K562 (cell line): ENCODE measurements around the gene ABLIM2. TPM values are rescaled to one million over a fixed set of nuclear protein-coding genes. Genes with fewer than 3 reads are reported as not detected.

Experiments used
- ATAC-seq: fragments of 200-7000 bp; cut with Tn5 transposase; 3 replicates; pipeline ENCODE4 v1.9.1; 2020; ENCODE audit warnings: moderate library complexity
- BruUV-seq: library from RNA; stranded (reverse); fragments of 400-500 nt; replicated peaks from 2 replicates; lab custom pipeline; 2021; lab: Mats Ljungman, UMichigan
- CTCF ChIA-PET: fragments of 300-600 bp; formaldehyde crosslinking; extraction: SDS; loops from one replicate; lab custom pipeline; 2021; ENCODE audit warnings: low intra/inter-chr PET ratio; lab: Yijun Ruan, JAX
- POLR2A ChIA-PET: fragments of 300-600, 350-650 bp; sonication (Branson Sonifier 250); formaldehyde crosslinking; extraction: SDS; loops from one replicate; lab custom pipeline; 2021; ENCODE audit warnings: antibody characterized with exemption, inconsistent platforms; lab: Yijun Ruan, JAX
- DNase-seq, 4 experiments: peaks; one replicate each; pipeline versions ENCODE4 v3.0.0 to v3.0.0-alpha.2; 2011 to 2018; ENCODE audit warnings: low spot score in 3 of 4, mixed read lengths in 3 of 4; ENCODE audit errors: extremely low read depth in 1 of 4
- FAIRE-seq: peaks from 2 replicates; lab custom pipeline; 2011; peaks lifted over from hg19 to GRCh38; lab: Jason Lieb, UNC
- H2AFZ ChIP-seq: 2 replicates; pipeline ENCODE4 v1.6.0; 2011; ENCODE audit warnings: low read depth, low read length, control low read depth, inconsistent platforms
- H3K27ac ChIP-seq: fragments of 200-600 bp; 3 replicates; pipeline ENCODE4 v1.8.0; 2011; ENCODE audit warnings: low read depth, mild to moderate bottlenecking, control low read depth, inconsistent platforms, low read length, moderate library complexity, mixed read lengths; ENCODE audit errors: extremely low read depth
- H3K27me3 ChIP-seq, 2 experiments: fragments of 300-600 bp in 1 of 2; 2 replicates in 1 of 2; 3 replicates in 1 of 2; pipeline versions ENCODE4 v1.6.0 to v1.8.0; 2011; ENCODE audit warnings: inconsistent platforms in 2 of 2, low read length in 2 of 2, mild to moderate bottlenecking in 1 of 2, mixed read lengths in 1 of 2, moderate library complexity in 1 of 2; ENCODE audit not compliant: control insufficient read depth in 2 of 2, insufficient read depth in 2 of 2
- H3K36me3 ChIP-seq: fragments of 300-600 bp; 3 replicates; pipeline ENCODE4 v1.8.0; 2011; ENCODE audit warnings: mild to moderate bottlenecking, low read length, inconsistent platforms; ENCODE audit not compliant: control insufficient read depth, insufficient read depth
- H3K4me1 ChIP-seq, 2 experiments: fragments of 200-600 bp in 1 of 2; replicated peaks in 1 of 2; 2 replicates in 1 of 2; 3 replicates in 1 of 2; pipeline versions ENCODE4 v1.5.1 to v1.8.0; 2011; ENCODE audit warnings: inconsistent platforms in 2 of 2, low read length in 2 of 2, mild to moderate bottlenecking in 1 of 2, mixed read lengths in 1 of 2, moderate library complexity in 1 of 2; ENCODE audit not compliant: control insufficient read depth in 2 of 2, insufficient read depth in 2 of 2
- H3K4me2 ChIP-seq: 2 replicates; pipeline ENCODE4 v1.6.1; 2011; ENCODE audit warnings: low read length, control low read depth, inconsistent platforms, mixed read lengths; ENCODE audit not compliant: insufficient read depth
- H3K4me3 ChIP-seq: fragments of 200-600 bp; sonication (generic), shearing (Covaris generic); 2 replicates; pipeline ENCODE4 v1.5.1; 2016; ENCODE audit warnings: control low read depth, inconsistent platforms
- H3K79me2 ChIP-seq: fragments of 200-600 bp; 3 replicates; pipeline ENCODE4 v1.8.0; 2011; ENCODE audit warnings: low read length, inconsistent platforms; ENCODE audit not compliant: control insufficient read depth, insufficient read depth
- H3K9ac ChIP-seq, 2 experiments: 2 replicates each; pipeline versions ENCODE4 v1.6.0 to v1.6.1; 2011; ENCODE audit warnings: low read depth in 2 of 2, low read length in 2 of 2, control low read depth in 1 of 2, inconsistent platforms in 1 of 2, mild to moderate bottlenecking in 1 of 2, mixed read lengths in 1 of 2; ENCODE audit not compliant: insufficient read depth in 1 of 2
- H3K9me1 ChIP-seq: one replicate; pipeline ENCODE4 v1.6.0; 2011; ENCODE audit warnings: inconsistent platforms, mild to moderate bottlenecking, low read length, moderate library complexity; ENCODE audit not compliant: control insufficient read depth, insufficient read depth
- H3K9me3 ChIP-seq: replicated peaks from 2 replicates; pipeline ENCODE4 v1.5.1; 2011; ENCODE audit warnings: low read depth, low read length, inconsistent platforms; ENCODE audit not compliant: control insufficient read depth, insufficient read depth
- H4K20me1 ChIP-seq: replicated peaks from 2 replicates; pipeline ENCODE4 v1.6.1; 2011; ENCODE audit warnings: low read length, inconsistent platforms, mixed read lengths; ENCODE audit not compliant: control insufficient read depth, insufficient read depth
- CBX8 ChIP-seq: fragments of 200-600 bp; sonication (generic); IDR thresholded peaks from 2 replicates; pipeline ENCODE4 v1.6.1; 2012; ENCODE audit warnings: borderline replicate concordance, mixed run types, low read depth, mild to moderate bottlenecking, moderate library complexity, mixed read lengths, low read length, control low read depth, inconsistent platforms; ENCODE audit not compliant: poor library complexity, severe bottlenecking; ENCODE audit errors: extremely low read depth
- HSF4 ChIP-seq: fragments of 250-450 bp; sonication (Bioruptor Pico); IDR thresholded peaks from 2 replicates; pipeline ENCODE4 v2.1.2; 2022; ENCODE audit warnings: mild to moderate bottlenecking, moderate library complexity, borderline replicate concordance
- KLF13 ChIP-seq: fragments of 450-650 bp; IDR thresholded peaks from 2 replicates; pipeline ENCODE4 v1.6.1; 2016; ENCODE audit warnings: missing genetic modification characterization, low read depth, mild to moderate bottlenecking, missing compliant biosample characterization, moderate library complexity, borderline replicate concordance
- MIER1 ChIP-seq: fragments of 450-650 bp; IDR thresholded peaks from 2 replicates; pipeline ENCODE4 v1.6.1; 2016; ENCODE audit warnings: antibody characterized with exemption, mild to moderate bottlenecking, low read depth
- NR4A1 ChIP-seq, 2 experiments: fragments of 250-450 bp in 1 of 2; fragments of 450-650 bp in 1 of 2; sonication (Bioruptor Pico) in 1 of 2; IDR thresholded peaks; 2 replicates each; pipeline versions ENCODE4 v1.4.0 to v1.6.1; 2016 to 2020; ENCODE audit warnings: mild to moderate bottlenecking in 2 of 2, missing compliant biosample characterization in 1 of 2, missing genetic modification characterization in 1 of 2, moderate library complexity in 1 of 2
- PHTF2 ChIP-seq: fragments of 250-450 bp; sonication (Bioruptor Pico); IDR thresholded peaks from 2 replicates; pipeline ENCODE4 v1.5.0; 2021; ENCODE audit warnings: mild to moderate bottlenecking
- RCOR1 ChIP-seq, 2 experiments: IDR thresholded peaks; 2 replicates each; pipeline ENCODE4 v1.6.1; 2012; ENCODE audit warnings: low read depth in 2 of 2, low read length in 2 of 2, borderline replicate concordance in 1 of 2, improper control_type of control experiment in 1 of 2
- TCF7 ChIP-seq: sonication (generic); IDR thresholded peaks from 2 replicates; pipeline ENCODE4 v1.6.1; 2016; ENCODE audit warnings: antibody characterized with exemption, borderline replicate concordance
- TRIM28 ChIP-seq: fragments of 450-650 bp; IDR thresholded peaks from 2 replicates; pipeline ENCODE4 v1.6.1; 2017
- WGBS: fragments of 100-300 bp; shearing (Covaris generic); methylation state at CpG from one replicate; pipeline ENCODE4 v1.1.6; 2016; ENCODE audit warnings: low coverage, mixed read lengths; ENCODE audit not compliant: insufficient coverage; ENCODE audit errors: missing lambda C conversion rate; 5-methylcytosine and 5-hydroxymethylcytosine counted together
- in situ Hi-C: fragments of 300-500 bp; cut with MboI; formaldehyde crosslinking; loops from 4 replicates; pipeline ENCODE4 v1.15.0; 2018; ENCODE audit warnings: inconsistent platforms, mixed read lengths
- intact Hi-C: fragments of 100-400 bp; cut with micrococcal nuclease; formaldehyde crosslinking; loops from 2 replicates; pipeline ENCODE4 v1.14.2; 2022
- polyA plus RNA-seq, 8 experiments: library from polyadenylated mRNA; depleted of rRNA in 4 of 8; stranded (reverse) in 5 of 8; unstranded in 3 of 8; fragments of >200 nt; fragmentation: Nextera tagmentation in 2 of 8; fragmentation: Illumina TruSeq in 1 of 8; extraction: Ambion mirVana in 2 of 8; extraction: Trizol in 1 of 8; gene quantifications; 2 replicates each; pipeline versions ENCODE4 v1.2.1 to v1.2.3, GENCODE V29; 2011 to 2014; ENCODE audit warnings: inconsistent platforms in 1 of 8, missing spikeins in 1 of 8
- total RNA-seq, 7 experiments: library from RNA; depleted of rRNA in 6 of 7; stranded (reverse); fragments of >200 nt in 6 of 7; fragmentation: Illumina TruSeq in 2 of 7; extraction: Trizol in 2 of 7; gene quantifications; 2 replicates each; pipeline versions ENCODE4 v1.2.1 to v1.2.3, GENCODE V29; 2011 to 2021; ENCODE audit warnings: low replicate concordance in 1 of 7
- TF ChIP-seq, protein P1 (sequence below), 2 experiments: IDR thresholded peaks in 1 of 2; conservative IDR thresholded peaks in 1 of 2; 2 replicates each; pipeline ENCODE4 v1.6.1; 2016; ENCODE audit warnings: low read depth in 2 of 2, mild to moderate bottlenecking in 1 of 2, missing compliant biosample characterization in 1 of 2, missing genetic modification characterization in 1 of 2, moderate library complexity in 1 of 2
- TF ChIP-seq, protein P2 (sequence below): fragments of 250-450 bp; sonication (Bioruptor Pico); IDR thresholded peaks from 2 replicates; pipeline ENCODE4 v1.8.0; 2022; ENCODE audit warnings: moderate library complexity, mild to moderate bottlenecking, inconsistent platforms
- TF ChIP-seq, protein P3 (sequence below): fragments of 450-650 bp; IDR thresholded peaks from 2 replicates; pipeline ENCODE4 v1.6.1; 2016; ENCODE audit warnings: borderline replicate concordance
- TF ChIP-seq, protein P4 (sequence below): sonication (generic); formaldehyde crosslinking; IDR thresholded peaks from 2 replicates; pipeline ENCODE4 v1.8.0; 2022; ENCODE audit warnings: missing genetic modification reagents, mild to moderate bottlenecking, moderate library complexity, borderline replicate concordance

ABLIM2 gene
- total and polyA plus RNA-seq, 9 of the 15 experiments (the other 6 are each of a cell fraction or from before 2014, with no cell fraction given): not detected

DNA sequence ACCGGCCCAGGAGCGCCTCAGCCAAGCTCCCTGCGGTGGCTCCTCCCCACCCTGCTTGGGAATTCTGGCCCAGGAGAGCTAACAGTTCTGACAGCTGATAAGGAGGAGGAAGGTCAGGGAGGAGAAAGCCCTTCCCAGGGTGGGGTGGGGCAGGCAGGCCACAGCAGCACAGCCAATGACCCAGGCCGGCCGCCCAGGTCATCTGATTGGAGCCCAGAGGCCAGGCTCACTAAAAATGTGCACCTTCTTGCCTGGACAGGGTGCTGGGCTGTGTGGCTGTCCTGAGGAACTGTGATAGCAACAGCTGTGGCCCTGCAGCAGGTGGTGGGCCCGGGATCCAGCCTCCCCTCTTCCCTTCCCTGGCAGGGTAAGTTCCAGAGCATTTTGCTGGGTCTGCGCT, 23.2 kb upstream of the ABLIM2 start:
- no peak for FAIRE-seq
- Histone ChIP-seq H3K4me2 (no peak overlapping the region; the same call in 1 of the 2 replicates), H3K36me3 (no peaks in the 10 kb centered on the region), H3K27me3 (peaks cover 5 to 23% of the 10 kb centered on the region in 2 experiments; a peak in 3 of 5 replicates), H3K4me1 (peaks cover 2 to 19% of the 10 kb centered on the region in 2 experiments; a peak in 2 of 5 replicates), H2AFZ (no peak overlapping the region), H3K9me1 (no peaks in the 10 kb centered on the region), H3K4me3 (no peak overlapping the region), H3K9ac (no peak overlapping the region), H4K20me1 (peaks cover 7% of the 10 kb centered on the region), H3K27ac (no peak overlapping the region), H3K79me2 (no peaks in the 10 kb centered on the region), H3K9me3 (no peaks in the 10 kb centered on the region; the same call in 1 of the 2 replicates)
- peak in 2 of 4 experiments; percentile 26 to 29 for DNase-seq
- BruUV-seq: no TSS peak
- CTCF ChIA-PET: no interaction called here
- intact Hi-C loops: no loop called here
- POLR2A ChIA-PET: interaction anchor here (0.7 to 1.1 kb wide), 2 partner anchors 17 to 140 kb away, joined by 3 read pairs; partner anchors contain the start of gene SH3TC1
- 0% methylated on average over 7 of the region's 7 CpGs for WGBS
- in situ Hi-C loops: no loop called here
- ATAC-seq: no peak
- no peak for TF ChIP-seq NR4A1 (CRISPR knock-in tag; IDR thresholded peaks at IDR 0.05)
- no peak for TF ChIP-seq NR4A1 (tag; IDR thresholded peaks at IDR 0.05)
- TF ChIP-seq, protein P1, sequence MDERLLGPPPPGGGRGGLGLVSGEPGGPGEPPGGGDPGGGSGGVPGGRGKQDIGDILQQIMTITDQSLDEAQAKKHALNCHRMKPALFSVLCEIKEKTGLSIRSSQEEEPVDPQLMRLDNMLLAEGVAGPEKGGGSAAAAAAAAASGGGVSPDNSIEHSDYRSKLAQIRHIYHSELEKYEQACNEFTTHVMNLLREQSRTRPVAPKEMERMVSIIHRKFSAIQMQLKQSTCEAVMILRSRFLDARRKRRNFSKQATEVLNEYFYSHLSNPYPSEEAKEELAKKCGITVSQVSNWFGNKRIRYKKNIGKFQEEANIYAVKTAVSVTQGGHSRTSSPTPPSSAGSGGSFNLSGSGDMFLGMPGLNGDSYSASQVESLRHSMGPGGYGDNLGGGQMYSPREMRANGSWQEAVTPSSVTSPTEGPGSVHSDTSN (CRISPR knock-in tag; IDR thresholded peaks at IDR 0.05; ENCODE audit: low read depth): no peak
- TF ChIP-seq, protein P1 (tag; conservative IDR thresholded peaks at IDR 0.05; ENCODE audit: low read depth): no peak
- TF ChIP-seq, protein P2, sequence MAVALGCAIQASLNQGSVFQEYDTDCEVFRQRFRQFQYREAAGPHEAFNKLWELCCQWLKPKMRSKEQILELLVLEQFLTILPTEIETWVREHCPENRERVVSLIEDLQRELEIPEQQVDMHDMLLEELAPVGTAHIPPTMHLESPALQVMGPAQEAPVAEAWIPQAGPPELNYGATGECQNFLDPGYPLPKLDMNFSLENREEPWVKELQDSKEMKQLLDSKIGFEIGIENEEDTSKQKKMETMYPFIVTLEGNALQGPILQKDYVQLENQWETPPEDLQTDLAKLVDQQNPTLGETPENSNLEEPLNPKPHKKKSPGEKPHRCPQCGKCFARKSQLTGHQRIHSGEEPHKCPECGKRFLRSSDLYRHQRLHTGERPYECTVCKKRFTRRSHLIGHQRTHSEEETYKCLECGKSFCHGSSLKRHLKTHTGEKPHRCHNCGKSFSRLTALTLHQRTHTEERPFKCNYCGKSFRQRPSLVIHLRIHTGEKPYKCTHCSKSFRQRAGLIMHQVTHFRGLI (CRISPR knock-in tag): no peak
- no peak for TF ChIP-seq MIER1
- TF ChIP-seq, protein P3, sequence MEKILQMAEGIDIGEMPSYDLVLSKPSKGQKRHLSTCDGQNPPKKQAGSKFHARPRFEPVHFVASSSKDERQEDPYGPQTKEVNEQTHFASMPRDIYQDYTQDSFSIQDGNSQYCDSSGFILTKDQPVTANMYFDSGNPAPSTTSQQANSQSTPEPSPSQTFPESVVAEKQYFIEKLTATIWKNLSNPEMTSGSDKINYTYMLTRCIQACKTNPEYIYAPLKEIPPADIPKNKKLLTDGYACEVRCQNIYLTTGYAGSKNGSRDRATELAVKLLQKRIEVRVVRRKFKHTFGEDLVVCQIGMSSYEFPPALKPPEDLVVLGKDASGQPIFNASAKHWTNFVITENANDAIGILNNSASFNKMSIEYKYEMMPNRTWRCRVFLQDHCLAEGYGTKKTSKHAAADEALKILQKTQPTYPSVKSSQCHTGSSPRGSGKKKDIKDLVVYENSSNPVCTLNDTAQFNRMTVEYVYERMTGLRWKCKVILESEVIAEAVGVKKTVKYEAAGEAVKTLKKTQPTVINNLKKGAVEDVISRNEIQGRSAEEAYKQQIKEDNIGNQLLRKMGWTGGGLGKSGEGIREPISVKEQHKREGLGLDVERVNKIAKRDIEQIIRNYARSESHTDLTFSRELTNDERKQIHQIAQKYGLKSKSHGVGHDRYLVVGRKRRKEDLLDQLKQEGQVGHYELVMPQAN: no peak
- TF ChIP-seq PHTF2 (CRISPR knock-in tag): no peak
- TF ChIP-seq RCOR1 (IDR thresholded peaks at IDR 0.05; ENCODE audit: borderline replicate concordance in 1 of 2, low read depth in 2 of 2, low read length in 2 of 2): 0 out of 4 replicates have a peak, but pooled peaks of 1 of the 2 experiments have one; percentile 16
- no peak for TF ChIP-seq HSF4 (CRISPR knock-in tag)
- TF ChIP-seq, protein P4, sequence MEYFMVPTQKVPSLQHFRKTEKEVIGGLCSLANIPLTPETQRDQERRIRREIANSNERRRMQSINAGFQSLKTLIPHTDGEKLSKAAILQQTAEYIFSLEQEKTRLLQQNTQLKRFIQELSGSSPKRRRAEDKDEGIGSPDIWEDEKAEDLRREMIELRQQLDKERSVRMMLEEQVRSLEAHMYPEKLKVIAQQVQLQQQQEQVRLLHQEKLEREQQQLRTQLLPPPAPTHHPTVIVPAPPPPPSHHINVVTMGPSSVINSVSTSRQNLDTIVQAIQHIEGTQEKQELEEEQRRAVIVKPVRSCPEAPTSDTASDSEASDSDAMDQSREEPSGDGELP: 0 out of 2 replicates have a peak, but pooled peaks have one; percentile 15
- no peak for TF ChIP-seq TRIM28
- TF ChIP-seq KLF13 (tag): no peak
- TF ChIP-seq TCF7: no peak
- TF ChIP-seq CBX8: no peak
